PC-9 (cell line): ENCODE data around the gene GPRASP3. TPM values are rescaled to one million over a fixed set of nuclear protein-coding genes. Genes with fewer than 3 reads are reported as not detected.

ENCODE experiments used
- BruUV-seq: library from RNA; stranded (reverse); fragments of 400-500 nt; replicated peaks from 2 replicates; lab custom pipeline; 2021; lab: Mats Ljungman, UMichigan
- CTCF ChIA-PET: fragments of 300-600 bp; sonication (Branson Sonifier 250); formaldehyde crosslinking; loops from one replicate; lab custom pipeline; 2022; ENCODE audit warnings: antibody characterized with exemption; lab: Charles Lee
- POLR2A ChIA-PET: fragments of 300-600 bp; sonication (Branson Sonifier 250); formaldehyde crosslinking; loops from one replicate; lab custom pipeline; 2022; ENCODE audit warnings: antibody characterized with exemption; ENCODE audit not compliant: unreplicated experiment; lab: Charles Lee
- DNase-seq, 2 experiments: peaks; one replicate each; pipeline versions ENCODE4 v3.0.0 to v3.0.0-alpha.2; 2015 to 2022; ENCODE audit warnings: mixed read lengths in 1 of 2
- H2AFZ ChIP-seq: fragments of 200-600 bp; sonication (generic); 2 replicates; pipeline ENCODE4 v1.8.1; 2017; ENCODE audit warnings: antibody characterized with exemption
- H3F3A ChIP-seq: fragments of 200-600 bp; sonication (generic); 2 replicates; pipeline ENCODE4 v1.8.1; 2017; ENCODE audit warnings: antibody characterized with exemption, mild to moderate bottlenecking, low read depth; ENCODE audit not compliant: insufficient read depth
- H3K27ac ChIP-seq: fragments of 200-600 bp; sonication (generic); 2 replicates; pipeline ENCODE4 v1.6.1; 2016; ENCODE audit warnings: mixed run types
- H3K27me3 ChIP-seq: fragments of 200-600 bp; sonication (generic); 2 replicates; pipeline ENCODE4 v1.6.1; 2016; ENCODE audit warnings: low read depth, mixed run types; ENCODE audit not compliant: insufficient read depth
- H3K36me3 ChIP-seq: fragments of 200-600 bp; sonication (generic); 2 replicates; pipeline ENCODE4 v1.6.1; 2016; ENCODE audit warnings: low read depth, mixed run types
- H3K4me1 ChIP-seq: fragments of 200-600 bp; sonication (generic); replicated peaks from 2 replicates; pipeline ENCODE4 v1.6.1; 2016; ENCODE audit warnings: mixed run types; ENCODE audit not compliant: insufficient read depth
- H3K4me2 ChIP-seq: fragments of 200-600 bp; sonication (generic); 2 replicates; pipeline ENCODE4 v1.6.1; 2017; ENCODE audit warnings: mixed run types
- H3K4me3 ChIP-seq: fragments of 200-600 bp; sonication (generic); 2 replicates; pipeline ENCODE4 v1.6.1; 2016; ENCODE audit warnings: mixed run types
- H3K79me2 ChIP-seq: fragments of 200-600 bp; sonication (generic); 2 replicates; pipeline ENCODE4 v1.6.1; 2017; ENCODE audit warnings: low read depth, mixed run types
- H3K9me2 ChIP-seq: fragments of 200-600 bp; sonication (generic); 2 replicates; pipeline ENCODE4 v1.8.1; 2017; ENCODE audit warnings: mild to moderate bottlenecking; ENCODE audit not compliant: insufficient read depth
- H3K9me3 ChIP-seq: fragments of 200-600 bp; sonication (generic); 2 replicates; pipeline ENCODE4 v1.8.1; 2016; ENCODE audit warnings: low read depth; ENCODE audit not compliant: insufficient read depth
- H4K20me1 ChIP-seq: fragments of 200-600 bp; sonication (generic); 2 replicates; pipeline ENCODE4 v1.8.1; 2017; ENCODE audit not compliant: insufficient read depth
- EZH2 ChIP-seq: fragments of 200-600 bp; sonication (generic); IDR thresholded peaks from 2 replicates; pipeline ENCODE4 v1.8.0; 2017; ENCODE audit warnings: antibody characterized with exemption, low read depth
- intact Hi-C: fragments of 100-400 bp; cut with micrococcal nuclease; formaldehyde crosslinking; loops from one replicate; pipeline ENCODE4 v1.10.0; 2022; ENCODE audit not compliant: unreplicated experiment
- total RNA-seq: library from RNA; stranded (reverse); gene quantifications from 2 replicates; pipeline ENCODE4 v1.2.3, GENCODE V29; 2021
- TF ChIP-seq, protein P1 (sequence below): fragments of 200-600 bp; sonication (generic); conservative IDR thresholded peaks from 2 replicates; pipeline ENCODE4 v1.6.1; 2017; ENCODE audit warnings: mixed run types, antibody characterized with exemption, mild to moderate bottlenecking, moderate library complexity

GPRASP3 gene
- total RNA-seq, 1 experiment from 2014 or later = 3.5 TPM

- Histone ChIP-seq H3F3A (no peaks in the 10 kb centered on the region), H4K20me1 (no peaks in the 10 kb centered on the region), H3K4me1 (no peaks in the 10 kb centered on the region), H3K27ac (no peak overlapping the region), H3K27me3 (no peaks in the 10 kb centered on the region), H3K9me3 (no peaks in the 10 kb centered on the region), H3K9me2 (no peaks in the 10 kb centered on the region), H3K79me2 (no peaks in the 10 kb centered on the region), H2AFZ (no peak overlapping the region), H3K36me3 (no peaks in the 10 kb centered on the region), H3K4me2 (no peak overlapping the region), H3K4me3 (no peak overlapping the region)
- no peak for TF ChIP-seq EZH2
- TF ChIP-seq, protein P1, sequence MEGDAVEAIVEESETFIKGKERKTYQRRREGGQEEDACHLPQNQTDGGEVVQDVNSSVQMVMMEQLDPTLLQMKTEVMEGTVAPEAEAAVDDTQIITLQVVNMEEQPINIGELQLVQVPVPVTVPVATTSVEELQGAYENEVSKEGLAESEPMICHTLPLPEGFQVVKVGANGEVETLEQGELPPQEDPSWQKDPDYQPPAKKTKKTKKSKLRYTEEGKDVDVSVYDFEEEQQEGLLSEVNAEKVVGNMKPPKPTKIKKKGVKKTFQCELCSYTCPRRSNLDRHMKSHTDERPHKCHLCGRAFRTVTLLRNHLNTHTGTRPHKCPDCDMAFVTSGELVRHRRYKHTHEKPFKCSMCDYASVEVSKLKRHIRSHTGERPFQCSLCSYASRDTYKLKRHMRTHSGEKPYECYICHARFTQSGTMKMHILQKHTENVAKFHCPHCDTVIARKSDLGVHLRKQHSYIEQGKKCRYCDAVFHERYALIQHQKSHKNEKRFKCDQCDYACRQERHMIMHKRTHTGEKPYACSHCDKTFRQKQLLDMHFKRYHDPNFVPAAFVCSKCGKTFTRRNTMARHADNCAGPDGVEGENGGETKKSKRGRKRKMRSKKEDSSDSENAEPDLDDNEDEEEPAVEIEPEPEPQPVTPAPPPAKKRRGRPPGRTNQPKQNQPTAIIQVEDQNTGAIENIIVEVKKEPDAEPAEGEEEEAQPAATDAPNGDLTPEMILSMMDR = no peak
- intact Hi-C loops = no loop called here
- ChIA-PET POLR2A (no interaction called here), CTCF (no interaction called here)
- DNase-seq = no peak
- BruUV-seq = no TSS peak
Measured at GRCh38 chrX:102728646-102729045, 8.1 kb downstream of the GPRASP3 start.

GRCh38 chrX:102739657-102740056, 19.1 kb downstream of the GPRASP3 start:
- Histone ChIP-seq H3K9me2 (no peaks in the 10 kb centered on the region), H3K4me1 (no peaks in the 10 kb centered on the region), H3K79me2 (no peaks in the 10 kb centered on the region), H3K27ac (no peak overlapping the region), H3K4me3 (no peak overlapping the region), H2AFZ (no peak overlapping the region), H3K36me3 (no peaks in the 10 kb centered on the region), H3F3A (no peaks in the 10 kb centered on the region), H3K27me3 (no peaks in the 10 kb centered on the region), H4K20me1 (no peaks in the 10 kb centered on the region), H3K9me3 (no peaks in the 10 kb centered on the region), H3K4me2 (no peak overlapping the region)
- no TSS peak for BruUV-seq
- ChIA-PET CTCF (no interaction called here), POLR2A (no interaction called here)
- DNase-seq = no peak
- TF ChIP-seq, protein P1 = no peak
- no peak for TF ChIP-seq EZH2
- intact Hi-C loops = no loop called here

- Histone ChIP-seq H3K9me2 (no peaks in the 10 kb centered on the region), H3F3A (no peaks in the 10 kb centered on the region), H3K4me3 (no peak overlapping the region), H3K9me3 (no peaks in the 10 kb centered on the region), H3K4me1 (no peaks in the 10 kb centered on the region), H4K20me1 (no peaks in the 10 kb centered on the region), H2AFZ (no peak overlapping the region), H3K27me3 (no peaks in the 10 kb centered on the region), H3K27ac (no peak overlapping the region), H3K4me2 (no peak overlapping the region), H3K36me3 (no peaks in the 10 kb centered on the region), H3K79me2 (no peaks in the 10 kb centered on the region)
- no peak for DNase-seq
- intact Hi-C loops = no loop called here
- ChIA-PET CTCF (no interaction called here), POLR2A (no interaction called here)
- TF ChIP-seq, protein P1 = no peak
- TF ChIP-seq EZH2 = no peak
- no TSS peak for BruUV-seq
Measured at GRCh38 chrX:102744307-102744706, 23.8 kb downstream of the GPRASP3 start.
